Measurements from ENCODE around the gene CUL7. TPM values are rescaled to one million over a fixed set of nuclear protein-coding genes. Genes with fewer than 3 reads are reported as not detected.

The CUL7 gene
- total and polyA plus RNA-seq, 9 of the 15 experiments (the other 6 are each of a cell fraction or from before 2014, with no cell fraction given): 0.44 to 20.1 (median 8.6) TPM

- TF ChIP-seq SMARCB1 (IDR thresholded peaks at IDR 0.05; ENCODE audit: insufficient read length, low read depth): no peak
- peak; percentile 8; the same call in 1 of the 2 replicates for TF ChIP-seq MAFK (IDR thresholded peaks at IDR 0.05; ENCODE audit: low read length)
- TF ChIP-seq KDM2B (CRISPR knock-in tag; IDR thresholded peaks at IDR 0.05): peak; percentile 95
- TF ChIP-seq ADNP (tag; IDR thresholded peaks at IDR 0.05): no peak
- no peak for TF ChIP-seq ZNF668 (CRISPR knock-in tag; IDR thresholded peaks at IDR 0.05)
- no peak for TF ChIP-seq DEAF1 (CRISPR knock-in tag; IDR thresholded peaks at IDR 0.05)
- peak in 1 of 2 experiments; percentile 96; a peak in 2 of 4 replicates for TF ChIP-seq HDAC1 (IDR thresholded peaks at IDR 0.05)
- TF ChIP-seq ZFP1 (CRISPR knock-in tag; IDR thresholded peaks at IDR 0.05): no peak
- TF ChIP-seq MCM5 (IDR thresholded peaks at IDR 0.05; ENCODE audit: low read depth): no peak
- no peak for TF ChIP-seq SMARCA5 (IDR thresholded peaks at IDR 0.05)
- TF ChIP-seq ZNF644 (tag; IDR thresholded peaks at IDR 0.05; ENCODE audit: low read depth): no peak
- peak; percentile 91 for TF ChIP-seq SP1 (CRISPR knock-in tag; IDR thresholded peaks at IDR 0.05)
- no peak for TF ChIP-seq POLR2AphosphoS2 (IDR thresholded peaks at IDR 0.05; ENCODE audit: low read length)
- TF ChIP-seq ZNF280B (CRISPR knock-in tag; IDR thresholded peaks at IDR 0.05): no peak
- TF ChIP-seq MED1 (CRISPR knock-in tag; IDR thresholded peaks at IDR 0.05; ENCODE audit: borderline replicate concordance): no peak
- no peak for TF ChIP-seq TRIM25 (IDR thresholded peaks at IDR 0.05; ENCODE audit: borderline replicate concordance)
- no peak for TF ChIP-seq ZBTB26 (CRISPR knock-in tag; IDR thresholded peaks at IDR 0.05)
- no peak for TF ChIP-seq KLF10 (CRISPR knock-in tag; IDR thresholded peaks at IDR 0.05)
- no peak for TF ChIP-seq PHTF2 (CRISPR knock-in tag; IDR thresholded peaks at IDR 0.05)
- peak; percentile 68 for TF ChIP-seq CXXC5 (CRISPR knock-in tag; IDR thresholded peaks at IDR 0.05)
- no peak for TF ChIP-seq WHSC1 (IDR thresholded peaks at IDR 0.05; ENCODE audit: low read length)
- no peak for TF ChIP-seq ZNF277 (CRISPR knock-in tag; IDR thresholded peaks at IDR 0.05; ENCODE audit: borderline replicate concordance)
Observed at GRCh38 chr6:43059168-43060033, 5.8 kb upstream of the CUL7 start, which contains the start of the genes KLC4 and MRPL2 (continued).
